ENCODE results near the gene POU2F1. TPM values are rescaled to one million over a fixed set of nuclear protein-coding genes. Genes with fewer than 3 reads are reported as not detected.

POU2F1 gene
- polyA plus RNA-seq, 2 of the 4 experiments (the other 2 are of a cell fraction) = 2.9 to 9.4 TPM

GRCh38 chr1:167294528-167294927 is 73.8 kb downstream of the POU2F1 start:
- Histone ChIP-seq H3K4me3 (no peak overlapping the region), H3K4me2 (no peak overlapping the region), H3K4me1 (peaks cover 42% of the 10 kb centered on the region), H3K27ac (no peak overlapping the region), H3K9me3 (no peaks in the 10 kb centered on the region)
- POLR2A ChIA-PET = no interaction called here
- CTCF ChIA-PET = no interaction called here
- ATAC-seq (no peak), DNase-seq (ENCODE audit: low read depth in 1 of 2, low spot score in 1 of 2) (no peak), FAIRE-seq (no peak)
- 84% methylated on average over 2 of the region's 2 CpGs for WGBS (ENCODE audit: missing lambda C conversion rate)
- TF ChIP-seq ESRRA (IDR thresholded peaks at IDR 0.05; ENCODE audit: borderline replicate concordance, low read length) (no peak), MAX (IDR thresholded peaks at IDR 0.05) (no peak)

- ChIA-PET CTCF (interaction anchor here (0.9 to 1.7 kb wide), 4 partner anchors 20 to 45 kb away, joined by 3 to 4 read pairs (median 4); no protein-coding TSS in a partner anchor), POLR2A (interaction anchor here (1.1 kb wide), 1 partner anchor 77 kb away, joined by 5 read pairs; the partner anchor contains the start of gene POU2F1)
- peak overlapping the region; percentile 70 for H3K4me2 ChIP-seq
- H3K4me1 ChIP-seq = peaks cover 39% of the 10 kb centered on the region
- FAIRE-seq (no peak), ATAC-seq (peak; percentile 83 to 86), DNase-seq (ENCODE audit: low read depth in 1 of 2, low spot score in 1 of 2) (peak in 1 of 2 experiments; percentile 33)
- H3K27ac ChIP-seq = peak overlapping the region; percentile 71 to 83
- H3K4me3 ChIP-seq = no peak overlapping the region
- no peaks in the 10 kb centered on the region for H3K9me3 ChIP-seq
- 25% methylated on average over 4 of the region's 4 CpGs for WGBS (ENCODE audit: missing lambda C conversion rate)
- TF ChIP-seq FOSL2 (IDR thresholded peaks at IDR 0.05) = no peak
- TF ChIP-seq FOSL2 (CRISPR knock-in tag; IDR thresholded peaks at IDR 0.05) = no peak
- TF ChIP-seq SMC3 (IDR thresholded peaks at IDR 0.05) = no peak
- no peak for TF ChIP-seq CTCF (IDR thresholded peaks at IDR 0.05)
- no peak for TF ChIP-seq HOXB13 (CRISPR knock-in tag; IDR thresholded peaks at IDR 0.05; ENCODE audit: low read depth)
- no peak for TF ChIP-seq TFCP2L1 (CRISPR knock-in tag; IDR thresholded peaks at IDR 0.05)
- no peak for TF ChIP-seq REST (IDR thresholded peaks at IDR 0.05)
- TF ChIP-seq ZFP36 (IDR thresholded peaks at IDR 0.05; ENCODE audit: borderline replicate concordance, partially characterized antibody) = no peak
- no peak for TF ChIP-seq RCOR1 (IDR thresholded peaks at IDR 0.05; ENCODE audit: low read depth, low read length)
- TF ChIP-seq MYC (IDR thresholded peaks at IDR 0.05; ENCODE audit: borderline replicate concordance, low read length) = no peak
- no peak for TF ChIP-seq ZC3H11A (IDR thresholded peaks at IDR 0.05)
- no peak for TF ChIP-seq MAFK (IDR thresholded peaks at IDR 0.05; ENCODE audit: partially characterized antibody)
- no peak for TF ChIP-seq TP53 (CRISPR knock-in tag; IDR thresholded peaks at IDR 0.05)
- TF ChIP-seq RFX5 (IDR thresholded peaks at IDR 0.05) = no peak
- no peak for TF ChIP-seq GATA3 (IDR thresholded peaks at IDR 0.05; ENCODE audit: borderline replicate concordance)
- no peak for TF ChIP-seq HOXB5 (CRISPR knock-in tag; IDR thresholded peaks at IDR 0.05)
- no peak for TF ChIP-seq FOXS1 (CRISPR knock-in tag; IDR thresholded peaks at IDR 0.05)
- no peak for TF ChIP-seq SREBF2 (IDR thresholded peaks at IDR 0.05)
- TF ChIP-seq RAD21 (conservative IDR thresholded peaks at IDR 0.05 in 1 of 2, IDR thresholded peaks at IDR 0.05 in 1 of 2) = no peak
- no peak for TF ChIP-seq ZSCAN20 (CRISPR knock-in tag; IDR thresholded peaks at IDR 0.05)
- TF ChIP-seq CEBPB (IDR thresholded peaks at IDR 0.05) = peak; percentile 78 to 86
- no peak for TF ChIP-seq POLR2A (IDR thresholded peaks at IDR 0.05; ENCODE audit: low read length)
- no peak for TF ChIP-seq CBX2 (IDR thresholded peaks at IDR 0.05; ENCODE audit: borderline replicate concordance, low read depth)
- TF ChIP-seq NR3C1 (IDR thresholded peaks at IDR 0.05) = no peak
- TF ChIP-seq HDAC2 (IDR thresholded peaks at IDR 0.05) = no peak
- no peak for TF ChIP-seq ZNF302 (CRISPR knock-in tag; IDR thresholded peaks at IDR 0.05)
- no peak for TF ChIP-seq CBX8 (IDR thresholded peaks at IDR 0.05)
- TF ChIP-seq HES2 (IDR thresholded peaks at IDR 0.05) = 0 out of 2 replicates have a peak, but pooled peaks have one; percentile 23
- TF ChIP-seq KDM5A (IDR thresholded peaks at IDR 0.05) = no peak
- TF ChIP-seq E2F6 (IDR thresholded peaks at IDR 0.05; ENCODE audit: borderline replicate concordance, low read depth) = no peak
- TF ChIP-seq ESRRA (IDR thresholded peaks at IDR 0.05; ENCODE audit: borderline replicate concordance, low read length) = peak; percentile 85
- TF ChIP-seq EHMT2 (IDR thresholded peaks at IDR 0.05; ENCODE audit: low read depth) = no peak
Observed at GRCh38 chr1:167297222-167298214, 76.8 kb downstream of the POU2F1 start.

Data from A549 (cell line).